ENCODE measurements around the gene PRUNE2. TPM values are rescaled to one million over a fixed set of nuclear protein-coding genes. Genes with fewer than 3 reads are reported as not detected.
A peak's percentile ranks its signal among the peaks of the same experiment; 100 is the strongest.
"Not testable (repeated sequence)": the region's sequence is repeated elsewhere in the genome, so short reads cannot be mapped to it uniquely, and the experiment has no call there.

Gene PRUNE2
- total RNA-seq, 6 experiments from 2014 or later: 1.4 to 3.3 (median 2.1) TPM

DNA sequence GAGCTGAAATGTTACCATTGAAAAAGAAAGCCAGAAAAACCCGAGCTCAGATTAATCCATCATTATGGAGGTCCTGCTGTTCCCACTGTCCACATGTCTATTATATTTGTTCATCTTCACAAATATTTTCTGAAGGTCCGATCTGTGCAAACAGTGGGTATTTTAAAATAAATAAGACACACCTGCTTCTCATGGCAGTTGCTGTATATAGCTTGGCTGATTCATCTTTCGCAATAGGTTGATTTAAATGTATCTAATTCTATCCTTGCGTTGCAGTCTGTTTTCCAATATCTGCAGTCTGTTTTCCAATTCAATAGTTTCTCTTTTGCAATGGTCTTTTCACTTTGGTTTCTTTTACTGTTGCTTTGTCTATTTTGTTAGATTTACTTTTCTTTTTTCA is 229.1 kb downstream of the PRUNE2 start:
- intact Hi-C loops (cut with DNase I): no loop called here
- ATAC-seq (no peak), DNase-seq (no peak)
- 32% methylated on average over 4 of the region's 4 CpGs for WGBS (ENCODE audit: insufficient coverage, low coverage, low lambda C conversion rate, missing lambda C conversion rate)
- Histone ChIP-seq H3K4me1 (no peaks in the 10 kb centered on the region), H3K9me3 (no peaks in the 10 kb centered on the region), H3K27me3 (no peaks in the 10 kb centered on the region), H3K27ac (no peak overlapping the region), H3K4me3 (no peak overlapping the region), H3K36me3 (no peaks in the 10 kb centered on the region)
- TF ChIP-seq POLR2A (IDR thresholded peaks at IDR 0.05): no peak
- TF ChIP-seq, protein P1, sequence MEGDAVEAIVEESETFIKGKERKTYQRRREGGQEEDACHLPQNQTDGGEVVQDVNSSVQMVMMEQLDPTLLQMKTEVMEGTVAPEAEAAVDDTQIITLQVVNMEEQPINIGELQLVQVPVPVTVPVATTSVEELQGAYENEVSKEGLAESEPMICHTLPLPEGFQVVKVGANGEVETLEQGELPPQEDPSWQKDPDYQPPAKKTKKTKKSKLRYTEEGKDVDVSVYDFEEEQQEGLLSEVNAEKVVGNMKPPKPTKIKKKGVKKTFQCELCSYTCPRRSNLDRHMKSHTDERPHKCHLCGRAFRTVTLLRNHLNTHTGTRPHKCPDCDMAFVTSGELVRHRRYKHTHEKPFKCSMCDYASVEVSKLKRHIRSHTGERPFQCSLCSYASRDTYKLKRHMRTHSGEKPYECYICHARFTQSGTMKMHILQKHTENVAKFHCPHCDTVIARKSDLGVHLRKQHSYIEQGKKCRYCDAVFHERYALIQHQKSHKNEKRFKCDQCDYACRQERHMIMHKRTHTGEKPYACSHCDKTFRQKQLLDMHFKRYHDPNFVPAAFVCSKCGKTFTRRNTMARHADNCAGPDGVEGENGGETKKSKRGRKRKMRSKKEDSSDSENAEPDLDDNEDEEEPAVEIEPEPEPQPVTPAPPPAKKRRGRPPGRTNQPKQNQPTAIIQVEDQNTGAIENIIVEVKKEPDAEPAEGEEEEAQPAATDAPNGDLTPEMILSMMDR (IDR thresholded peaks at IDR 0.05): no peak

DNA sequence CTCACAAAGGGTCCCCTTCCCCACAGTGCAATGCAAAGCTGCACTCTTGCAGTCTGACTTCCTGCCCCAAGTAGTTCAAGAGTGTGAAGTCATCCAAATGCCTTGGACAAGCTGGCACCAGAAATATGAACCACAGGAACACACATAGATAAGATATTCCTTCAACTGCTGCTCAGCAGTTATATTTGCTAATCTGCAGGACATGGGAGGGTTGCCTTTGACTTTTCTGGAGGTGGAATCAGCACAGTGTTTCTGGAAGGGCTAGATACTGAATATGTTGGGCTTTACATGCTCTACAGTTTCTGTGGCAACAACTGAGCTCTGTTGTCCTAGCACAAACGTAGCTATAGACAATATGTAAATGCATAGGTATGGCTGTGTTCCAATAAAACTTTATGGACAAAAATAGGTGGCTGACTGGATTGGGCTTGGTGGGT is 238.4 kb downstream of the PRUNE2 start:
- intact Hi-C loops (cut with DNase I): no loop called here
- WGBS (ENCODE audit: insufficient coverage, low coverage, low lambda C conversion rate, missing lambda C conversion rate): 12% methylated on average over 1 of the region's 1 CpG
- peak; percentile 66 to 75 (median 72) for ATAC-seq
- DNase-seq: no peak
- H3K36me3 ChIP-seq: no peaks in the 10 kb centered on the region
- TF ChIP-seq POLR2A (IDR thresholded peaks at IDR 0.05): no peak
- TF ChIP-seq, protein P1 (IDR thresholded peaks at IDR 0.05): no peak
- no peaks in the 10 kb centered on the region for H3K4me1 ChIP-seq
- H3K4me3 ChIP-seq: no peak overlapping the region
- H3K27ac ChIP-seq: no peak overlapping the region
- no peaks in the 10 kb centered on the region for H3K9me3 ChIP-seq
- H3K27me3 ChIP-seq: no peaks in the 10 kb centered on the region

DNA sequence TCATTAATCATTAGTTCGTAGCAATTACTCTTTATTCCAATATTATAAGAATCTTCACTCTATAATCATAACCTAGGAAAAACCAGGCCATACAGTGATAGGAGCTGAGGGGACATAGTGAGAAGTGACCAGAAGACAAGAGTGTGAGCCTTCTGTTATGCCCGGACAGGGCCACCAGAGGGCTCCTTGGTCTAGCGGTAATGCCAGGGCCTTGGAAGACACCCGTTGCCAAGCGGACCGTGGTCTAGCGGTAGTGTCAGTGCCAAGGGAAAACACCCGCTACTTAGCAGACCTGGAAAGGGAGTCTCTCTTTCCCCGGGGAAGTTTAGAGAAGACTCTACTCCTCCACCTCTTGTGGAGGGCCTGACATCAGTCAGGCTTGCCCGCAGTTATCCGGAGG is 239.9 kb downstream of the PRUNE2 start:
- H3K27me3 ChIP-seq; H3K4me3 ChIP-seq; ATAC-seq; H3K4me1 ChIP-seq; H3K9me3 ChIP-seq; intact Hi-C loops (cut with DNase I); H3K36me3 ChIP-seq; H3K27ac ChIP-seq: not testable (repeated sequence)
- 71% methylated on average over 6 of the region's 11 CpGs for WGBS (ENCODE audit: insufficient coverage, low coverage, low lambda C conversion rate, missing lambda C conversion rate)
- DNase-seq: peak; percentile 53 to 66 (median 62)
- TF ChIP-seq, protein P1 (IDR thresholded peaks at IDR 0.05): peak; percentile 31 to 49 (median 44)

DNA sequence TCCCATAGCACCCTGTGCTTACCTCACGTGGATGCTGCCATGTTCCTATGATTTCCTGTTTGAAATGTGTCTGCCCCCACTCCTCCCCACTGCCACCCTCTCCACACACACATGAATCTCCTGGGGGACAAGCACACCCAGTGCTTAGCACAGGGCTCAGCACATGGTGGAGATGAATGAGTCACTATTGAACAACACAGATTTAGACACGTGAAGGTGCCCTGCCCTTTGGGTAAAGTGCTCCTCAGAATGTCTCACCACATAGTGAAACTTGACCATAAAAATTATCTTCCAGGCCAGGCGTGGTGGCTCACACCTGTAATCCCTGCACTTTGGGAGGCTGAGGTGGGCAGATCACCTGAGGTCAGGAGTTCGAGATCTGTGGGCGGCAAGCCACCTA is 240.5 kb downstream of the PRUNE2 start:
- Histone ChIP-seq H3K27ac (no peak overlapping the region), H3K27me3 (no peaks in the 10 kb centered on the region), H3K9me3 (no peaks in the 10 kb centered on the region), H3K36me3 (no peaks in the 10 kb centered on the region), H3K4me3 (no peak overlapping the region), H3K4me1 (no peaks in the 10 kb centered on the region)
- no peak for ATAC-seq
- TF ChIP-seq POLR2A (IDR thresholded peaks at IDR 0.05): no peak
- TF ChIP-seq, protein P1 (IDR thresholded peaks at IDR 0.05): no peak
- DNase-seq: no peak
- intact Hi-C loops (cut with DNase I): no loop called here
- 66% methylated on average over 5 of the region's 5 CpGs for WGBS (ENCODE audit: insufficient coverage, low coverage, low lambda C conversion rate, missing lambda C conversion rate)

DNA sequence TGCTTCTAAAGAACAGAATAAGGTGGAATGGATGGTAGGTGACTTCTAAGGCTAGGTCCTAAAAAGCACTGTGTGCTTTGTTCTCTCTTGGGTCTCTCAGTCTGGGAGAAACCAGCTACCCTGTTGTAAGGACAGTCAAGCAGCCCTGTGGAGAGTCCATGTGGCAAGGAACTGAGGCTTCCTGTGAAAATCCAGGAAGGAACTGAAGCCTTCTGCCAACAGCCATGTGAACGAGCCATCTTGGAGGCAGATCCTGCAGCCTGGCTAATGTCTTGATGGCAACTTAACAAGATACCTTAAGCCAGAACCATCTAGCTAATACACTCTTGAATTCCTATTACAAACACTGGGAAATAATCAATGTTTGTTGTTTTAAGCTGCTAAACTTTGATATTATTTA is 241.8 kb downstream of the PRUNE2 start:
- Histone ChIP-seq H3K9me3 (no peaks in the 10 kb centered on the region), H3K36me3 (no peaks in the 10 kb centered on the region), H3K27me3 (no peaks in the 10 kb centered on the region), H3K4me3 (no peak overlapping the region), H3K4me1 (no peaks in the 10 kb centered on the region), H3K27ac (no peak overlapping the region)
- TF ChIP-seq, protein P1 (IDR thresholded peaks at IDR 0.05): no peak
- TF ChIP-seq POLR2A (IDR thresholded peaks at IDR 0.05): no peak
- 71% methylated on average over 1 of the region's 1 CpG for WGBS (ENCODE audit: insufficient coverage, low coverage, low lambda C conversion rate, missing lambda C conversion rate)
- ATAC-seq (no peak), DNase-seq (no peak)
- intact Hi-C loops (cut with DNase I): no loop called here
